Loucy (cell line): Measurements from ENCODE around the gene PLEK.

Source experiments
- H2AFZ ChIP-seq: fragments of 200-600 bp; sonication (generic); 2 replicates; pipeline ENCODE4 v1.6.0; 2016; ENCODE audit warnings: antibody characterized with exemption, mild to moderate bottlenecking, low read length, moderate library complexity
- H3F3A ChIP-seq: fragments of 200-600 bp; 2 replicates; pipeline ENCODE4 v1.6.0; 2016; ENCODE audit warnings: antibody characterized with exemption, low read depth, mild to moderate bottlenecking
- H3K27me3 ChIP-seq: fragments of 200-600 bp; sonication (generic); 2 replicates; pipeline ENCODE4 v1.6.1; 2014; ENCODE audit warnings: low read length, mild to moderate bottlenecking; ENCODE audit not compliant: insufficient read depth, poor library complexity, severe bottlenecking
- H3K36me3 ChIP-seq: fragments of 200-600 bp; sonication (generic); 2 replicates; pipeline ENCODE4 v1.6.1; 2016; ENCODE audit warnings: low read length; ENCODE audit not compliant: insufficient read depth
- H3K4me1 ChIP-seq: fragments of 200-600 bp; sonication (generic); 2 replicates; pipeline ENCODE4 v1.5.1; 2014; ENCODE audit warnings: low read length, mild to moderate bottlenecking; ENCODE audit not compliant: insufficient read depth, poor library complexity, severe bottlenecking
- H3K4me2 ChIP-seq: fragments of 200-600 bp; sonication (generic); 2 replicates; pipeline ENCODE4 v1.6.0; 2014; ENCODE audit warnings: antibody characterized with exemption, low read length, low read depth, mild to moderate bottlenecking; ENCODE audit not compliant: poor library complexity, severe bottlenecking
- H3K4me3 ChIP-seq: fragments of 200-600 bp; sonication (generic); 2 replicates; pipeline ENCODE4 v1.5.1; 2014; ENCODE audit warnings: low read length, mild to moderate bottlenecking, mixed read lengths; ENCODE audit not compliant: poor library complexity, severe bottlenecking
- H3K79me2 ChIP-seq: fragments of 200-600 bp; sonication (generic); 2 replicates; pipeline ENCODE4 v1.6.1; 2014; ENCODE audit warnings: low read length; ENCODE audit not compliant: insufficient read depth
- H3K9ac ChIP-seq: fragments of 200-600 bp; sonication (generic); 2 replicates; pipeline ENCODE4 v1.6.0; 2014; ENCODE audit warnings: mild to moderate bottlenecking, low read depth, low read length, moderate library complexity; ENCODE audit not compliant: poor library complexity, severe bottlenecking
- H3K9me2 ChIP-seq: fragments of 200-600 bp; sonication (generic); replicated peaks from 2 replicates; pipeline ENCODE4 v1.6.1; 2016; ENCODE audit warnings: low read depth, low read length, mixed read lengths
- H3K9me3 ChIP-seq: fragments of 200-600 bp; sonication (generic); 2 replicates; pipeline ENCODE4 v1.6.1; 2014; ENCODE audit warnings: mild to moderate bottlenecking, antibody characterized with exemption, low read length, low read depth; ENCODE audit not compliant: insufficient read depth
- H4K20me1 ChIP-seq: fragments of 200-600 bp; sonication (generic); 2 replicates; pipeline ENCODE4 v1.6.0; 2014; ENCODE audit warnings: antibody characterized with exemption, low read length, mild to moderate bottlenecking; ENCODE audit not compliant: insufficient read depth, poor library complexity, severe bottlenecking
- EZH2phosphoT487 ChIP-seq: fragments of 200-600 bp; IDR thresholded peaks from 2 replicates; pipeline ENCODE4 v1.6.1; 2018; ENCODE audit warnings: antibody characterized with exemption, mild to moderate bottlenecking, moderate library complexity, borderline replicate concordance
- TF ChIP-seq, protein P1 (sequence below): fragments of 200-600 bp; sonication (generic); conservative IDR thresholded peaks from 2 replicates; pipeline ENCODE4 v1.5.1; 2014; ENCODE audit warnings: mild to moderate bottlenecking, antibody characterized with exemption, low read length

PLEK gene

DNA sequence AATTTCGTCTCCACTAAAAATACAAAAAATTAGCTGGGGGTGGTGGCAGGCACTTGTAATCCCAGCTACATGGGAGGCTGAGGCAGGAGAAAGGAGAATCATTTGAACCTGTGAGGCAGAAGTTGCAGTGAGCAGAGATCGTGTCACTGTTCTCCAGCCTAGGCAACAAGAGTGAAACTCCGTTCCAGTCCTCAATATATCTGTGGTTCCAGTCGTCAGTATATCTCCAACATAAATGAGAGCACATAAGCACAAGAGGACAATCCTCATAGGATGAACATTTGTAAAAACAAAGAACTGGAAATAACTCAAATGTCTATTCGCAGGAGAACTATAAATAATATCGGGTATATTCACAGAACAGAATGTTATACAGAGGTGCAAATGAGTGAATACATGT lies 13.1 kb upstream of the PLEK start:
- peak overlapping the region; percentile 38 for H3K4me2 ChIP-seq
- H4K20me1 ChIP-seq: no peaks in the 10 kb centered on the region
- TF ChIP-seq, protein P1, sequence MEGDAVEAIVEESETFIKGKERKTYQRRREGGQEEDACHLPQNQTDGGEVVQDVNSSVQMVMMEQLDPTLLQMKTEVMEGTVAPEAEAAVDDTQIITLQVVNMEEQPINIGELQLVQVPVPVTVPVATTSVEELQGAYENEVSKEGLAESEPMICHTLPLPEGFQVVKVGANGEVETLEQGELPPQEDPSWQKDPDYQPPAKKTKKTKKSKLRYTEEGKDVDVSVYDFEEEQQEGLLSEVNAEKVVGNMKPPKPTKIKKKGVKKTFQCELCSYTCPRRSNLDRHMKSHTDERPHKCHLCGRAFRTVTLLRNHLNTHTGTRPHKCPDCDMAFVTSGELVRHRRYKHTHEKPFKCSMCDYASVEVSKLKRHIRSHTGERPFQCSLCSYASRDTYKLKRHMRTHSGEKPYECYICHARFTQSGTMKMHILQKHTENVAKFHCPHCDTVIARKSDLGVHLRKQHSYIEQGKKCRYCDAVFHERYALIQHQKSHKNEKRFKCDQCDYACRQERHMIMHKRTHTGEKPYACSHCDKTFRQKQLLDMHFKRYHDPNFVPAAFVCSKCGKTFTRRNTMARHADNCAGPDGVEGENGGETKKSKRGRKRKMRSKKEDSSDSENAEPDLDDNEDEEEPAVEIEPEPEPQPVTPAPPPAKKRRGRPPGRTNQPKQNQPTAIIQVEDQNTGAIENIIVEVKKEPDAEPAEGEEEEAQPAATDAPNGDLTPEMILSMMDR: no peak
- no peak for TF ChIP-seq EZH2phosphoT487
- no peaks in the 10 kb centered on the region for H3K9me2 ChIP-seq
- H3K9ac ChIP-seq: no peak overlapping the region
- H3K4me1 ChIP-seq: peaks cover 13% of the 10 kb centered on the region
- H3K9me3 ChIP-seq: no peaks in the 10 kb centered on the region
- H2AFZ ChIP-seq: peak overlapping the region; percentile 50
- no peaks in the 10 kb centered on the region for H3K36me3 ChIP-seq
- no peaks in the 10 kb centered on the region for H3K27me3 ChIP-seq
- H3K79me2 ChIP-seq: no peaks in the 10 kb centered on the region
- H3K4me3 ChIP-seq: no peak overlapping the region
- H3F3A ChIP-seq: no peaks in the 10 kb centered on the region

DNA sequence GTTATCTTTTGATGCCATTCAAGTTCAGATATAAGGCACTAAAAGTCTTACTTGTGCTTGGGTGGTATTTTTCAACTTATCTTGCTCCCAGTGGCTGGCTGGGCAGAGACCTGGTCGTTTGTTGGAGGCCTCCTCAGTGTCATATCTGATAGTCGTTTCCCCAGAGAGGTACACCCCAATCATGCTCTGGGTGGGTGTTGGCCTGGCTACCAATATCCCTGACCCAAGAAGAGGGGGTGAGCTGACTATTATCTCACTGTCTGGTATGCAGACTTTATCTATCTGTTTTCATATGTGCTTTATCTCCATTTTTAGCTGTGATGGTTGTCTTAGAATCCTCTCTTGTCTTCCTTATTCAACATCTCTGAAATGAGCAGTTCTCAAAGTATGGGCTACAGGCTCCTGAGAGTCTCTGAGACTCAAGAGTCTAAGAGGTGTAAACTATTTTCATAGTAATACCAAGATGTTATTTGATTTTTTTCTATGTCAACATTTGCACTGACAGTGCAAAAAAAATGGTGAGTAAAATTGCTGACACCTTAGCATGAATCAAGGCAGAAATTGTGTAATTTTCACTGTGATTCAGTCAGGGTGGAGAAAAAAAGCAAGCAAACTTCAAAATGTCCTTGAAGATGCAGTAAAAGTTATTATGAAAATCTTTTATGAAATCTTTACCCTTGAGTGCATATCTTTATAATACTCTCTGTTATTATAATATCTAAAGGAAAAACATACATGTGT lies 12.3 kb upstream of the PLEK start:
- no peak for TF ChIP-seq EZH2phosphoT487
- TF ChIP-seq, protein P1: no peak

DNA sequence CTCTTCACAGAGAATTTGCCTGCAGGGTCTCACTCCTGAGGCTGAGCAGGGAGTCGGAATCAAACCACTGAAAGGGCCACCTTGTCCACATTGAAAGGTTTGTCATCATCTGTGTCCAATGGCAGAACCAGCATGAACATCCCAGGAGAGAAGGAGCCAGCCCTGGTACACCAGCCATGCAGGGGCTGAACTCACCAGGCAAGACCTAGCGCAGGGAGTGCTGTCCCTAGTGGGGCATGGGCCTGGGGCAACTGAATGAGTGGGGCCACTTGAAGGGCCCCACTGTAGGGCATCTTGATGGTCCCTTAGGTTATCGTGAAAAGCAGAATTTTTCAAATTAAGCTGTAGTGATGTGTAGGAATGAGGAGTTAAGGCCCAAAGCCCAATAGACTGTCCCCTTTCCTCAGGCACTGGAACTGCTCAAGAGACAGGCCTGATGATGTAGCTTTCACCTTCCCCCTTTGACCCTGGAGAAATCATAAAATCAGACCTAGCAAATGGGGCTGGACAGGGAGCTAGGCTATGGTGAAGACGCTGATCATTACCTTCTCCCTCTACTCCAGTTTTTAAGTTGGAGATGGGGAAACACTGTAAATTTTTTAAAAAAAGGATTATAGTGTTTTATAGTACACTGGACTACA lies 8.4 kb upstream of the PLEK start:
- Histone ChIP-seq H3K36me3 (no peaks in the 10 kb centered on the region), H3K4me1 (peaks cover 13% of the 10 kb centered on the region), H2AFZ (peak overlapping the region; percentile 53; the same call in 1 of the 2 replicates), H3K9ac (no peak overlapping the region), H3K9me2 (no peaks in the 10 kb centered on the region), H3K27me3 (no peaks in the 10 kb centered on the region), H3K9me3 (no peaks in the 10 kb centered on the region), H3K4me2 (no peak overlapping the region), H3K79me2 (no peaks in the 10 kb centered on the region), H4K20me1 (no peaks in the 10 kb centered on the region), H3K4me3 (no peak overlapping the region), H3F3A (no peaks in the 10 kb centered on the region)
- TF ChIP-seq, protein P1: no peak
- no peak for TF ChIP-seq EZH2phosphoT487

More for the DNA sequence above, 12.3 kb upstream of the PLEK start:
- Histone ChIP-seq H3K4me3 (no peak overlapping the region), H3K9me3 (no peaks in the 10 kb centered on the region), H3F3A (no peaks in the 10 kb centered on the region), H3K4me1 (peaks cover 13% of the 10 kb centered on the region), H3K36me3 (no peaks in the 10 kb centered on the region), H3K79me2 (no peaks in the 10 kb centered on the region), H2AFZ (peak overlapping the region; percentile 50), H3K9me2 (no peaks in the 10 kb centered on the region), H3K9ac (no peak overlapping the region), H4K20me1 (no peaks in the 10 kb centered on the region), H3K27me3 (no peaks in the 10 kb centered on the region), H3K4me2 (peak overlapping the region; percentile 38)
